Measurements from ENCODE around the gene C2orf69. TPM values are rescaled to one million over a fixed set of nuclear protein-coding genes. Genes with fewer than 3 reads are reported as not detected.

The C2orf69 gene
- total RNA-seq, 1 donor from 2014 or later, result 38.1 TPM

DNA sequence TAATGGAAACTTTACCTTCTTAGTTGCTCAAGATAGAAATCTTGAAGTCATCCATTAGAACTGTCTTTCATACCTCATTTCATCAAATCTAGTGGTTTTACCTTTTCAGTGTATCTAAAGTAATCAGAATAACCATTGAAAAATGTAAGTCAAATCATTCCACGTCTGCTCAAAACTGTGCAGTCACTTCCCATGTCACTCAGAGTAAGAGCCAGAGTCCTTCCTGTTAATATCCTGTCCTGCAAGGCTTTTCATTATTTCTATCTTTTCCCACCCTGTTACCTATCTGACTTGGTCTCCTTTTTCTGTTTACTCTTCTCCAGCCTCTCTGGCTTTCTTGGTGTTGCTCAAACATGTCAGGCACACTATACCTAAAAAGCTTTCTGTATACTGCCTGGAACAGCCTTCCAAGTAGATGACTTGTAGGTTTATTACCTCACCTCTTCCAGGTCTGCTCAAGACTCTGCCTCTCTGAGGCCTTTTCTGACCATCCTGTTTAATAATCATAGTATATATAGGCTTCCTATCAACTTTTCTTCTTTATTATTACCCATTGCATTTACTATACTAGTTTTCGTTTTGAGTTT lies 3.4 kb downstream of the C2orf69 start:
- DNase-seq, result no peak

- no peak for DNase-seq
Measured at GRCh38 chr2:199916980-199917379, 5.9 kb downstream of the C2orf69 start.

- DNase-seq, result no peak
Measured at GRCh38 chr2:199922856-199923255, 11.8 kb downstream of the C2orf69 start.

- no peak for DNase-seq
Measured at GRCh38 chr2:199923924-199924323, 12.8 kb downstream of the C2orf69 start.

- DNase-seq, result no peak
Measured at GRCh38 chr2:199926806-199927205, 15.7 kb downstream of the C2orf69 start.

DNA sequence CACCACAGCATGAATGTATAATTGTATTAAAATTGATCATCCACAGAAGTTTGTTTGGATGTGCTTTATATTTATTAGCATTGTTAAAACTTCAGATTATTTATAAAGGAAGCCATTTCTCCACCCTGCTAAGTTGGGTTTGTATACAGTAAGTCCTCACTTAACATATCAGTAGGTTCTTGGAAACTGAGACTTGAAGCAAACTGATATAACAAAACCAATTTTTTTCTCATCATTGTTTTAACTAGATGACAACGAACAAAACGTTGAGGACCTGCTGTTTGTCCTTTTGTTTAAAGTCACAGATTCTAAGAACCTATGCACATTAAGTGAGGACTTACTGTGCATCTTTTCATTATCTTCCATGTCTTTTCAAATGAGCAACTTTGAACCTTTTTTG lies 17.1 kb downstream of the C2orf69 start:
- no peak for DNase-seq

GRCh38 chr2:199928626-199929025 lies 17.5 kb downstream of the C2orf69 start:
- no peak for DNase-seq

DNA sequence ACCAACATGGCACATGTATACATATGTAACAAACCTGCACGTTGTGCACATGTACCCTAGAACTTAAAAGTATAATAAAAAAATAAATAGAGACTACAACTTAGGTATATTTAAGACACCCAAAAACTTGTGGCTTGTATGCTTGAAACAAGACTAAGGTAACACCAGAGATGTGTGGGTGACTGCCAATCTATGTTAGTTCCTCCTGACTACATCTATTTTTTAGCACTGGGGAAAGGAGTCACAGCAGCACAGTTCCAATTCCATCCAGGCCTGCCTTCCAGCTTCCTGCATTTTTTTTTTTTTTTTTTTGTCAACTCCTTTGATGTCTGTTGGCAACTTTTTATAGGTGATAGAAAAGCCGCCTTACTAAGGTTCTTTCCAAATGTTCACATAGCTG lies 18.2 kb downstream of the C2orf69 start:
- no peak for DNase-seq

GRCh38 chr2:199932312-199932855 lies 21.3 kb downstream of the C2orf69 start:
- DNase-seq, result peak; percentile 77

GRCh38 chr2:199933466-199933865 lies 22.4 kb downstream of the C2orf69 start:
- DNase-seq, result no peak

DNA sequence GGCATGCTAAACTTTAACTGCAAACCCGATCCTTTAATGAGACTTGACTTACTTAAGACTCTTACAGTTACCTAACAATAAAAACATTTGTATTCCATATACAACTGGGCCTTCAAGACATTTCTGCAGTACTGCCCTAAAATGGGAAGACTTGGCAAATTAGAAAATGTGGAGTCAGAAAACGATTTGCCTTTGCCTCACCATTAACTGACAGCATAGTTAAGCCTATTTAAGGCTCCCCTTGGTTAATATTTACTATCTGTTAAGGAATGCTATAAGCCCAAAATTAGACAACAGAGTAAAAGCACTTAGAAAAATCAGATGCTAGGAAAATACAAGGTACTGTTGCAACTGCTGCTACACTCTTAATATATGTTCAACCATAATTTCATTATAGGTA lies 25.5 kb downstream of the C2orf69 start:
- DNase-seq, result no peak

GRCh38 chr2:199940373-199940772 lies 29.3 kb downstream of the C2orf69 start:
- no peak for DNase-seq

- no peak for DNase-seq
Measured at GRCh38 chr2:199943373-199943772, 32.3 kb downstream of the C2orf69 start.

DNA sequence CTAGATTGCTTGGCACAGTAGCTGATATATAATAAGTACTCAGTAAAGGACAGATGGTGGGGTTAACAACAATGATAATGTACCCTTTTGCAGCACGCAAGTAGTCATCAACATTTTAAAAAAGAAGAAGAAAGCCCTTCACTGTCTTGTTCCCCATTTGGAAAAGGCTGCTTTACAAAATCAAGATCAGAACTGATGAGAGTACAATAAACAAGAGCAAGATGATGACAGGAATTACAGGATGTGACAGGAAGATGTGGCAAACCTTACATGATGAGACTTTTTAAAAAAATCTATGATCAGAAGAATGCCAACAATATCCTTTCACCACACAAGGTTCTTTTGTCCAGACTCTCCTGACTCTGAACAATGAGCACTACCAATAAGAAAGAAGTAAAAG lies 35.1 kb downstream of the C2orf69 start:
- DNase-seq, result no peak

DNA sequence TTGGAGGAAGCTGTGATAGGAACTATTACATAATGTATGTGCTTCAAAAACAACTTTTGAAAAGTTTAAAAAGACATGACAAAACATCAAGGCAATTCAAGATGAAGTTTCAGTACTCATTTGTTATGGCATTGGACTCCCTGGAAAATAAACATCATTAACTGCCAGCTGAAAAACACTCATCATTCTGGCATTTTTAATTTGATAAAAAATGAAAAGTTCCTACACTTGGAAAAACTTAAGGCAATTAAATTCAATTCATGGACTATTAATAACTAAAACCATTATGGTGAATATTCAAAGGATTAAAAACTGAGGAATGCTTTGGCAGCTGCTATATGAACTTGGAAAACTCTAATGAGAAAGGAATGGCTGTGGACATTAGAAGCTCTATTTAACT lies 35.7 kb downstream of the C2orf69 start:
- DNase-seq, result no peak

GRCh38 chr2:199950396-199950795 lies 39.3 kb downstream of the C2orf69 start:
- no peak for DNase-seq

GRCh38 chr2:199951023-199951422 lies 39.9 kb downstream of the C2orf69 start:
- no peak for DNase-seq

- no peak for DNase-seq
Measured at GRCh38 chr2:199955007-199955338, 43.9 kb downstream of the C2orf69 start.

GRCh38 chr2:199955339-199956061 lies 44.4 kb downstream of the C2orf69 start, which contains the start of the genes MAIP1 and TYW5:
TSS of gene MAIP1 (plus strand) at chr2:199955582. CDS start at chr2:199955799, 217 bp downstream.
TSS of gene TYW5 (minus strand) at chr2:199955491. CDS start at chr2:199955470, 21 bp downstream.
- DNase-seq, result peak; percentile 93

DNA sequence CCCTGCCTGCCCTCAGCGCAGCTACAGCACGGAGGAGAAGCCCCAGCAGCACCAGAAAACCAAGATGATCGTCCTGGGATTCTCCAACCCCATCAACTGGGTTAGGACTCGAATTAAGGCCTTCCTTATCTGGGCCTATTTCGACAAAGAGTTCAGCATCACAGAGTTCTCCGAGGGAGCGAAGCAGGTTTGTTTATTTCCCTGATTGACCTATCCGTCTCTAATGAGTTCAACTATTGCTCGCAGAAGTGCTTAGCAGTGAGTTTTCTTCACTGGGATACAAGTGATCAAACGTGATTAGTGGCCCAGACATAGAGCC lies 44.9 kb downstream of the C2orf69 start:
- no peak for DNase-seq

DNA sequence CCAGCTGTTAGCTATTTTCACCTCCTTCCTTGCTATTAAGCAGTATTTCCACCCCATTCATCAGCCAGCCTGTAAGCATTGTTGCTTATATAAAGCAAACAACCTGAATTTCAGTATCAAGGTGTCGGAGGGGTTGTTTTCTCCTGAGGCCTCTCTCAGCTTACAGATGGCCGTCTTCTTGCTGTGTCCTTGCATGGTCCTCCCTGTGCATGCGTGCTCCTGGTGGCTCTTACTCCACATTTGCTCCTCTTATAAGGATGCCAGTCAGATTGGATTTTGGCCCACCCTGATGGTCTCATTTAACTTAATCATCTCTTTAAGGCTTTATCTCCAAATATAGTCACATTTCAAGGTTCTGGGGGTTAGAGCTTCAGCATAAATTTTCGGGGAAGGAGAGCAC lies 46.9 kb downstream of the C2orf69 start:
- no peak for DNase-seq

DNA sequence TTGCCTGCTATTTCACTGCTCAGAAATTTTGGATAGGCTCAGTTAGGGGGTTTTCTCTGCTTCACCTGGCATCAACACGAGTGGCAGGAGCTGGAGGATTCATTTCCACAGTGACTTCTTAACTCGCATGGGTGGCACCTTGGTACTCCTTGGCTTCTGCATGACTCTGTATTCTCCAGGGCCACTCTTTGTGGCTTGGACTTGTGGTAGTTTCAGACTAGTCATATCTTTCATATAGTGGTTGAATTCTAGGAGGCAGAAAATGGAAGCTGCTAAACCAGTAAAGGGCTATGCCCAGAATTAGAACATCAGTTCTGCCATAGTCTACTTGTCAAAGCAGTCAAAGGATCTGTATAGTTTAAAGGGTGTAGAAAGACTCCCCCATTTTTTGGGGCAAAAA lies 51.1 kb downstream of the C2orf69 start:
- no peak for DNase-seq

DNA sequence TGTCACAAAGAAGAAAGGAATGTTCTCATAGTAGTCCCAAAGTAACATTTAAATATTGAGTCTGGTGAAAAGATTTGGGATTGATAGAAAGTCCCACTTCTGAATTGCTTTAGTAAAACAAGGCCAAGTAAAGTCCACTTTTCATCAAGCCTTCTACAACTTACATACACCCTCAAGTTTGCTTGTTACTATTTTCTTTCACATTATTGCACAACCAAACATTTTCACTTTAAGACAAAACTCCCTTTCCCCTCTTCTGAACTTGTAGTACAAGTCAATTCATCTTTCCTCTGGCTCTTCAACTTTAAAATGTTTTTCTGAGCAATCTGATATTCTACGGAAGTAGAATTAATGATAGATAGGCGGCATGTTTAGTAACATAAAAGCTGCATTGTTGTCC lies 55.3 kb downstream of the C2orf69 start:
- DNase-seq, result no peak

DNA sequence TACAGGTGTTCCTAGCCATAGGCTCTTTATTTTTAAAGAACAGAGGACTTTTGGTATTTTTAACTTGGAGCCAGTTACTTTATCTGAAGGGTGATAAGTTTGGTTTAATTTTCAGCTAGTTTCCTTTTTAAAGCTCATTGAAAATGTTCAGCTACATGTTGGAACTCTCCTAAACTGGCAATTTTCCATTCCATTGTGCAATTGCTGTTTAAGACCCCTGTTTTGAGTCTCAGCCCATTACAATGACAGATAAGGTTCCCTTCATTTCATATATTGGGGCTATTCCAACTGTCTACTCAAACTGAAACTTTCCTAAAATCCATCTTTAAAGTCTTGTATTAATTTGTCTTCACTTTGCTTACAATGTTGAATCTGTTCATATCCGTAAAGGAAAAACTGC lies 55.9 kb downstream of the C2orf69 start:
- no peak for DNase-seq
